GM18526 (cell line): ENCODE results near the gene PTBP2.

ENCODE experiments used
- POLR2A ChIP-seq: IDR thresholded peaks from 3 replicates; pipeline ENCODE4 v1.6.1; 2011; ENCODE audit not compliant: insufficient read length; ENCODE audit errors: extremely low read depth

Gene PTBP2

DNA sequence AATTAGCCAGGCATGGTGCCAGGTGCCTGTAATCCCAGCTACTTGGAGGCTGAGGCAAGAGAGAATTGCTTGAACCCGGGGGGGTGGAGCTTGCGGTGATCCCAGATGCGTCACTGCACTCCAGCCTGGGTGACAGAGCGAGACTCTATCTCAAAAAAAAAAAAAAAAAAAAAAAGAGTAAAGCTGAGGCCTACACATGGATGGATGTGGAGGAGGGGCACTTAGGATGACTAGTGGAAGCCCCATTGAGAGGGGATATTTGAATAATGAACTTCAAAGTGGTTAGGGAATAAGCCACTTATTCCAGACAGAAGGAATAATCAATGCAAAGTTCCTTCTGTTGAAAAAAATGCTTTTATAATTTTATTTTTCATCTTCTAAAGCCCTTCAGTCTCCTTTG, 51.4 kb downstream of the PTBP2 start:
- TF ChIP-seq POLR2A, result no peak

DNA sequence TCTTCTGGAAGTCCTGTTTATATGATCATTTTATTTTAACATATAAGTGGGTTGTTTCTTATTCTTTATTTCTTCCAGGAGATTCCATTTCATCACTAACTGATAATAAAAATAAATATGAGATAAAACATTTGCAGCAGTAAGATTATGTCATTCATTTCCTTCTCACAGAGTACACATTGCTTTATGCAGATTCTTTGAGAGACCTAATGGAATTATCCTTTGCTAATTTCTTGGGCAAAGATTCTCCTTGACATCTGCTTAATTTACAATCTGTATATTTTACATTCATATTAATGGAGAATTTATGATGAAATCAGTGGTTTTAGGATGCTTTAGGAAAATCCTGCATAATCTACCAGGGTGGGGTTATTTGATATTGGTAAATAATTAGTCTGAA, 60.6 kb downstream of the PTBP2 start:
- TF ChIP-seq POLR2A, result no peak

DNA sequence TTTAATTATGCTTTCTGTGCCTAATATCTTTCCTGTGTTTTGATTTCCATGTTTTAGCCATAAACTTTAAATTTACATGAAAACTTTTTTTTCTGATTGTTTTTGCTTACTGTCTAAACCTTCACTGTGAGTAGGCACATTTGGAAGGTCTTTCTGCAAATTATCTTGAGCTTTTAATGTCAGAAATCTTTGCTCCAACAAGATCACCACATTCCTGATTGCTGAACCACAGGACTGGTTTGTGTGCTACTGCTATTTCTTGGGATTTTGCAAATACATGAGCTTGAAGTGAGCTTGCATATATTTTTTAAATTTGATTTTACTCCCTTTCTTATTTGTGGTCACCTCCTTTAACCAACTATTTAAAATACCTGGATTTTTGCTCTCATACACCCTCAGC, 61.3 kb downstream of the PTBP2 start:
- no peak for TF ChIP-seq POLR2A

DNA sequence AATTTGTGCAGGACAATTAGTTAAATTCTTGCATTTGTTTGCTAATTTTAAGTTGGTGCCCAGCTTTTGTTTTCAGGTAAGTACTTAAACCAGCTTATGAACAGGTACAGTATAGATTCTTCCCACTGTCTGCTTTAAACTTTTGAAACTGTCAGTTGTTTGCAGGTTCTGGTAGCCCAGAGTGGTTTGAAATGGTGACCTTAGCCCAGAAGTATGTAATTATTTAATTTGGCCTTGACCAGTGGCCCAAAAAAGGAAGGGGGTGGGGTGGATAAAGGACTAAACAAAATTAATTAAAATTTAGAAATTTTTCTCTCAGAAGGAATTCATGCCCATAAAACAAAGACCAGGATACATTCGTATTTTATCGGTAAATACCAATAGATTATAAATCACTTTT, 69.0 kb downstream of the PTBP2 start:
- TF ChIP-seq POLR2A, result no peak

DNA sequence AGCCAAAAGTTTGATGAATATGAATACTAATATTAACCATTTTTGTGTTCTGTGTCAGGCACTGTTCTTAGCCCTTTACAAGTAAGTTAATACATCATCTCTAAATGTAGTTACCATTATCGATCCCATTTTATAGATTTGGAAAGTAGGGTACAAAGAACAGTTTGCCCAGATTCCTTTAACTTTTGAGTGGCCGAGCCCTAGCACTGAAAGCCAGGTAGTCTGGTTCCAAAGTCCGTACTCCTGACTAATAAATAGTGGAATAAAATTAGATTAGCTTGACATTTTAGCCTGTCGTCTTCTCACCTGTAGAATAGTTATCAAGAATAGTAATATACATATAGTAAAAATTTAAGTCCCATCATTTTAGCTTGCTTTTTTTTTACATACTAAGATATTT, 70.6 kb downstream of the PTBP2 start:
- TF ChIP-seq POLR2A, result no peak

- no peak for TF ChIP-seq POLR2A
These were observed 83.1 kb downstream of the PTBP2 start for GRCh38 chr1:96804648-96805047.

DNA sequence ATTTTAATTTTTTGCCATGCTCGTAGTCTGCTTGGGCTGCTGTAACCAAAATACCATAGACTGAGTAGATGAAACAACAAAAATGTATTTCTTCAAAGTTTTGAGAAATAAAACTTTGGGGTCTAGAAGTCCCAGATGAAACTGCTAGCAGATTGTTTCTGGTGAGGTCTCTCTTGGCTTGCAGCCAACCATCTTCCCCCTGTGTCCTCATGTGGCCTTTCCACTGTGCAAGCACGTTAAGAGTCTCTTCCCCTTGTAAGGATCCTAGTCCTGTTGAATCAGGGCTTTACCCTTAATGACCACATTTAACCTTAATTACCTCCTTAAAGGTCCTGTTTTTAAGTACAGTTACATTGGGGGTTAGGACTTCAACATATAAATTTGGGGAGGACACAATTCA, 86.6 kb downstream of the PTBP2 start:
- no peak for TF ChIP-seq POLR2A

- TF ChIP-seq POLR2A, result no peak
These were observed 94.3 kb downstream of the PTBP2 start for GRCh38 chr1:96815914-96816313.

- no peak for TF ChIP-seq POLR2A
These were observed 98.5 kb downstream of the PTBP2 start for GRCh38 chr1:96820107-96820506.

DNA sequence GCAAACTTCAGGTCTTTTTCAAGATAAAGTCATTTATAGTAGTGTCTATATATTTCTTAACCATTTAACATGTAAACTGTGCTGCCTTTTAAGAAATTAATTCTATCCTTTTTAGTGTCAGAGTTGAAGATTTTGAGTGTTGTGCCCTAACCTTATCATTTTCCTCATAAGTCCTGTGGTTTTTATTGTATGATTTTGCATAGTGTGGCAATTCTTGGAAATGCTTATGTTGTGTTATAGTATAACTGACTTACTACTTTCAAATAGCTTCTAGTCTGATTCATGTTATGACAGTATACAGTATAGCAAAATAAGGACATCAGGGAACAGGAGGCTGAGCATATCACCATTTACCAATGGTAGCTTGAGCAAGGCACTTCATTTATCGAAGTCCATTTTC, 99.1 kb downstream of the PTBP2 start:
- TF ChIP-seq POLR2A, result no peak

- TF ChIP-seq POLR2A, result no peak
These were observed 103.6 kb downstream of the PTBP2 start for GRCh38 chr1:96825231-96825630.

DNA sequence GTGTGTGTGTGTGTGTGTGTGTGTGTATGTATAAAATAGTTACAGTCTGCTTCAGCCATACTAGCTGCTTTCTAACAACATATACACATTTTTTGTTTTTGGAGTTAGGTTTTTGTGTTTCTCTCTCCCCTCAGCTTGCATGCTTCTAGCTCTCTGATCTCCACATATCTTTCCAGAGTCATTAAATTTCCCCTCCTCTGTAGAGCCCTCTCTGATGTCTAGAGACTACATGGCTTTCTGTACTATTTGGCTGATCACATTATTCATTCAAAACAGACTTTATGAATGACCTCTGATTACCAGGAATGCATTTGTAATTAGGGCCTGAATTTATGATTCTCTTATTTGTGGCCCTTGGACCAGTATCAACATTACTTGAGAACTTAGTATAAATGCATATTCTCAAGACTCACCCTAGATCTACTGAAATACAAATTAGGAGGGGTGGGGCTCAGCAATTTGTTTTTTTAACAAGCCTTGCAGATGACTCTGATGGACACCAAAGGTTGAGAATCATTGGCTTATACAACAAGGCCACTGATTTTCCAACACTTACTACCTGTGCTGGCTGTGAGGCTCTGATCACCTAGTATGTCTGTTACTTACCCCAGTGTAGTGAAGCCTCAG, 104.5 kb downstream of the PTBP2 start:
- no peak for TF ChIP-seq POLR2A

- TF ChIP-seq POLR2A, result no peak
These were observed 111.8 kb downstream of the PTBP2 start for GRCh38 chr1:96833376-96833775.

GRCh38 chr1:96834986-96835385, 113.4 kb downstream of the PTBP2 start:
- TF ChIP-seq POLR2A, result no peak

DNA sequence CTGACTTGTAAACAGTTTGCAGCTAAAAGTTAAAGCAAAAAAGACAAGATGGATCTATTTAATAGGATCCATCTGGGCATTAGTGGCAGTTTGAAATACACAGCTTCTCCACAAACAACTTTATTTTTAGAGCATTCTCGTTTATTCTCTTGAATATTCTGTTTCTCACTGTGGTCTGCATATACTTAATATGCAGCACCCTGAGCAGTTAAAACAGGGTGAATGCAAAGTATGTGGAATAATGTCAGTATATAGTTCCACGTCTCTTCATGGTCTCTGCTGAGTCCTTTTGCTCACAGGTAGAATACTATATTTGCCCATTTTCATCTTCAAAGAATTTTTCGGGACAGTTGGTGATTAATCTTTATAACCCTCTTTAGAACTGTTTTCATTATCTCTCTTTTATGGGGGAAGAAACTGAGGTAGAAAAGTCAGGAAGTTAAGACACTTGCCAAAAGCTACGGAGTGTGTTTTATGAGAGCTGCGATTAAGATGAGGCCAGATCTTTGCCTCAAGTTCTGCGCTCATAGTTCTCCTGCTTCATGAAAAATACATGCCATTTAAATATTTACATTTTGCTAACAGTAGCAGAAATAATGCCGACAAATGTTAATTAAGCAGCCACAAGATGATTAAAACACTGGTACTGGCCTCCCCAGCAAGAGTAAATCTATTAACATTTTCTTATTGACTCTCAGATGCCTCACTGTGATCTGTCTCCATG, 115.6 kb downstream of the PTBP2 start:
- no peak for TF ChIP-seq POLR2A

DNA sequence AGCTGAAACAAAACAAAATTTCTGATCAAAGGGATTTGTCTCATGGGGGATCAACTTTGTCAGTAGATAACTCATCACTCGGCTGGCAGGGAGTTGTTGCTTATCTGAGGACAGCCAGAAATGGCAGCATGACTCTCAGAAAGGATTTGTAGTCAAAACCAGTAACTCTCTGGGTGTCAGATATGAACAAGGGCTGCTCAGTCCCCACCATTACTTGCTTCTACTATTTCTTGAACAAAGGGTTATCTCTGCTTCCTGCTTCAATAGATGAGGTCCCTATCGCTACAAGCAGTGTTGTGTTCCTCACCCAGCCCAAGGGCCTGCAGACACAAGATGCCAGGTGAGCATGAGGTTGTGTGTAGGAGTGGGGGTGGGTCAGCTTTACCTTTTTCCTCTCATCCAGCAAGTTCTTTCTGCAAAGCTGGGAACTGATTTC, 116.2 kb downstream of the PTBP2 start:
- no peak for TF ChIP-seq POLR2A

DNA sequence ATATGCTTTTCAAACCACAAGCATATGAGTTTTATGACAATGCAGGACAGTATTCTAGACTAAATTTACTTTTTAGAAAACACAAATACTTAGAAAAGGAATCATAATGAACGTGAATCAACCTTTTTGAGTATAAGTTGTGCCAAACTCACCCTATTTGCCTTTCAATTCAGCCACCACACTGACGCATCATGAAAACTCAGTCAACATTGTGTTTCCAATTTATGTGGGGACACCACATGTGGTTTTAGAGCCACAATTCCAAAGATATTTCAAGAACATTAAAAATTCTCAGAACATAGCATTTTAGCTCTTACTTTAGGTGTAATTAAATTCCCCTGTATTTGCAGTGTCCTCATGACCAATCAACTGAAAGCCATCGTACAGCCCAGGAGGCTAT, 118.8 kb downstream of the PTBP2 start:
- TF ChIP-seq POLR2A, result no peak

GRCh38 chr1:96842215-96842614, 120.6 kb downstream of the PTBP2 start:
- TF ChIP-seq POLR2A, result no peak

GRCh38 chr1:96843196-96843595, 121.6 kb downstream of the PTBP2 start:
- no peak for TF ChIP-seq POLR2A
